Psoas muscle (tissue), 8 donors: Measurements from ENCODE around the gene VBP1. TPM values are rescaled to one million over a fixed set of nuclear protein-coding genes. Genes with fewer than 3 reads are reported as not detected.

Experiments used
- ATAC-seq, 4 donors: fragments of 200-7000 bp; cut with Tn5 transposase; one replicate each; pipeline ENCODE4 v1.9.1; 2020; ENCODE audit warnings: moderate library complexity in 3 of 4, mild to moderate bottlenecking in 2 of 4
- DNase-seq, 2 donors: peaks; one replicate each; pipeline ENCODE4 v3.0.0-alpha.2; 2020
- H3K27ac ChIP-seq: fragments of 200-600 bp; one replicate; pipeline ENCODE4 v1.8.0; 2022
- H3K27me3 ChIP-seq, 3 donors: fragments of 200-600 bp in 1 of 3; one replicate each; pipeline versions ENCODE4 v1.6.1 to v1.8.0; 2013 to 2022; ENCODE audit warnings: low read length in 2 of 3, mild to moderate bottlenecking in 2 of 3, moderate library complexity in 1 of 3; ENCODE audit not compliant: insufficient read depth in 3 of 3
- H3K36me3 ChIP-seq, 2 donors: fragments of 200-600 bp in 1 of 2; one replicate each; pipeline versions ENCODE4 v1.6.1 to v1.8.0; 2013 to 2022; ENCODE audit warnings: low read depth in 1 of 2, mild to moderate bottlenecking in 1 of 2, moderate library complexity in 1 of 2; ENCODE audit not compliant: insufficient read depth in 1 of 2
- H3K4me1 ChIP-seq: fragments of 200-600 bp; one replicate; pipeline ENCODE4 v1.8.0; 2022
- H3K4me3 ChIP-seq: fragments of 200-600 bp; one replicate; pipeline ENCODE4 v1.8.0; 2022; ENCODE audit warnings: mild to moderate bottlenecking
- H3K9me3 ChIP-seq: fragments of 200-600 bp; one replicate; pipeline ENCODE4 v1.8.0; 2022
- WGBS, 3 donors: extraction: QIAGEN DNeasy Blood & Tissue Kit; methylation state at CpG; one replicate each; pipeline versions ENCODE4 v1.1.6 to v1.1.7; 2013; 5-methylcytosine and 5-hydroxymethylcytosine counted together
- intact Hi-C, 2 donors: fragments of 100-400 bp; cut with DNase I; formaldehyde crosslinking; loops; one replicate each; pipeline versions ENCODE4 v1.11.0 to v1.14.2; 2022
- long read RNA-seq, 2 donors: library from polyadenylated mRNA; unstranded; transcript quantifications; one replicate each; pipeline ENCODE4 v2.0.0, GENCODE V29; 2021
- polyA plus RNA-seq, 3 donors: library from polyadenylated mRNA; stranded (reverse); fragments of 200-250 nt; gene quantifications; one replicate each; pipeline ENCODE4 v1.2.3, GENCODE V29; 2013
- total RNA-seq, 4 donors: library from RNA; stranded (reverse); fragmentation: NEBNext Ultra II Directional in 2 of 4; extraction: Animal tissue kit (Norgen Biotek cat#: 25700) in 2 of 4; gene quantifications; one replicate each; pipeline versions ENCODE4 v1.2.1 to v1.2.4, GENCODE V29; 2021 to 2023
- TF ChIP-seq, protein P1 (sequence below): fragments of 200-600 bp; IDR thresholded peaks from one replicate; pipeline ENCODE4 v1.8.0; 2022; ENCODE audit warnings: antibody characterized with exemption
- donor health status: healthy with polysubstance abuse.
- donor health status: DM: no; HTN: no; CAD: no; lungs with moderate emphysema.
- donor health status: Bipolar disorder and iron deficiency.
- donor health status: healthy.
- donor health status: DM: yes; HTN: yes; CAD: no.
- donor health status: DM: no; HTN: no; CAD: no.
- donor health status: DM: no; HTN: no; CAD: no.
- donor health status: DM: yes; HTN: yes; CAD: no.

Gene VBP1, protein sequence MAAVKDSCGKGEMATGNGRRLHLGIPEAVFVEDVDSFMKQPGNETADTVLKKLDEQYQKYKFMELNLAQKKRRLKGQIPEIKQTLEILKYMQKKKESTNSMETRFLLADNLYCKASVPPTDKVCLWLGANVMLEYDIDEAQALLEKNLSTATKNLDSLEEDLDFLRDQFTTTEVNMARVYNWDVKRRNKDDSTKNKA
- total RNA-seq, result 10 to 100 TPM; 57.4 to 69.9 (median 62.9) TPM
- polyA plus RNA-seq, result 10 to 100 TPM; 49.1 to 92.8 (median 54.8) TPM
- long read RNA-seq, donor 1, transcript VBP1-201 (6 exons, 1,686 nt), result major isoform, 41 of 45 reads
- long read RNA-seq, donor 1, partial matches to known transcripts, result 0 of 45 reads
- long read RNA-seq, donor 1, other reads (novel, unspliced or antisense), result 4 of 45 reads
- long read RNA-seq, donor 2, transcript VBP1-201 (6 exons, 1,686 nt), result major isoform, 99 of 106 reads
- long read RNA-seq, donor 2, partial matches to known transcripts, result 0 of 106 reads
- long read RNA-seq, donor 2, other reads (novel, unspliced or antisense), result 7 of 106 reads

DNA sequence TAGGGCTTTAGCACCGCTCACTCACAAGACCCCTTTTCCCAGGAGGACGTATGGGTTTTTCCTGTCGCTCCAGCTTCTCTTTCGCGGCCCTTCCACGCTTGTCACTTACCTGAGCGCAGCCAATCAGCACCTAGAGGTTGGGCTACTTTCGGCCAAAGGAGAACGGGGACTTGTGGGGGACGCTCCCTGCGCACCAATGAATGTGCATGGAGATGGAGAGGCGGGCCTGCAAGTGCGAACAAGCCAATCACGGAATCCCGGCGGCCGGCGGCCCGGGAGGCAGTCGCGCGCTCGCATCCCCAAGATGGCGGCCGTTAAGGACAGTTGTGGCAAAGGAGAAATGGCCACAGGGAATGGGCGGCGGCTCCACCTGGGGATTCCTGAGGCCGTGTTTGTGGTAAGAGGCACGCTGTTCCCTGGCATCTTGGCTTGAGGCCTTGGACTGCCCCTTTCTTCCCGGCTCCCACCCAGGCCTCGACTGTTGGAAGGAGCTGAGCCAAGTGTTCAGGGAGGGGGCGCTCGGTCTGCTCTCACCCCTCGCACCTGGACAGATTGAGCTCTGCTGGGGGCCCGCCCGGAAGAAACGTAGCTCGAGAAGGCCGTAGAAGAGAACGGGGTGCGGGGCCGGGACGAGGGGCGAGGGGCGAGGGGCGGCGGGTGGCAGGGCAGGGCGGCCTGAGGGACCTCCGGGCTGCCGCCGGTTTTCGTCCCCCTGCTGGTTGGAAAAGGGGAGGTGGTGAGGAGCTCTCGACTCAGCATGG lies at the start of gene VBP1:
VBP1 (plus strand) TSS at position 282 of the 761 bp plus-strand sequence; CDS start at position 305, 23 bp downstream.
- WGBS, 3 donors, result 0 to 35% (median 1%) methylated on average over 36 to 53 of the region's 53 CpGs
- no peaks in the 10 kb centered on the region for H3K4me1 ChIP-seq

DNA sequence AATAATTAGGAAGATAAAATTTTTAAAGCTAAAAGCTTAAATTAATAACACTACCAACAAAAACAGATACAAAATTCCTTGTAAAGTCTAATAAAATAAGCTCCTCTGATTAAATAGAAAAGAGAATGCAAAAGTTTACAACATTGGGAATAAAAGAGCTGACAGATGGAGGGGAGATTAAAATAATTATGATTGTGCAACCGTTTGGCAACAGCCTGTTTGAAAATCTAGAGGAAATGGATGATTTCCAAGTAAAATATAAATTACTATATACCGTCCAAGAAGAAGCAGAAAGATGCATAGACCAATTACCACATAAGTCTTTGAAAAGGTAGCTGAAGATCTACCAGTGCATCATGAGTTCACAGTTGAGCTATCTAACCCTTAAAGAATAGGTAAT lies 46.4 kb upstream of the VBP1 start:
- H3K27ac ChIP-seq, result no peak overlapping the region
- no peaks in the 10 kb centered on the region for H3K36me3 ChIP-seq
- no peak overlapping the region for H3K4me3 ChIP-seq
- no peaks in the 10 kb centered on the region for H3K9me3 ChIP-seq
- DNase-seq, result no peak
- H3K27me3 ChIP-seq, result no peaks in the 10 kb centered on the region
- WGBS, 3 donors, result 12 to 20% (median 19%) methylated on average over 2 of the region's 2 CpGs
- TF ChIP-seq, protein P1, sequence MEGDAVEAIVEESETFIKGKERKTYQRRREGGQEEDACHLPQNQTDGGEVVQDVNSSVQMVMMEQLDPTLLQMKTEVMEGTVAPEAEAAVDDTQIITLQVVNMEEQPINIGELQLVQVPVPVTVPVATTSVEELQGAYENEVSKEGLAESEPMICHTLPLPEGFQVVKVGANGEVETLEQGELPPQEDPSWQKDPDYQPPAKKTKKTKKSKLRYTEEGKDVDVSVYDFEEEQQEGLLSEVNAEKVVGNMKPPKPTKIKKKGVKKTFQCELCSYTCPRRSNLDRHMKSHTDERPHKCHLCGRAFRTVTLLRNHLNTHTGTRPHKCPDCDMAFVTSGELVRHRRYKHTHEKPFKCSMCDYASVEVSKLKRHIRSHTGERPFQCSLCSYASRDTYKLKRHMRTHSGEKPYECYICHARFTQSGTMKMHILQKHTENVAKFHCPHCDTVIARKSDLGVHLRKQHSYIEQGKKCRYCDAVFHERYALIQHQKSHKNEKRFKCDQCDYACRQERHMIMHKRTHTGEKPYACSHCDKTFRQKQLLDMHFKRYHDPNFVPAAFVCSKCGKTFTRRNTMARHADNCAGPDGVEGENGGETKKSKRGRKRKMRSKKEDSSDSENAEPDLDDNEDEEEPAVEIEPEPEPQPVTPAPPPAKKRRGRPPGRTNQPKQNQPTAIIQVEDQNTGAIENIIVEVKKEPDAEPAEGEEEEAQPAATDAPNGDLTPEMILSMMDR, result no peak
- intact Hi-C loops, result no loop called here
- H3K4me1 ChIP-seq, result no peaks in the 10 kb centered on the region
- ATAC-seq, result no peak

More for the DNA sequence above, at the start of gene VBP1:
- Histone ChIP-seq H3K4me3 (peak within 1 kb of the TSS; percentile 74), H3K27ac (peak within 1 kb of the TSS; percentile 84), H3K9me3 (no peaks in the 10 kb centered on the region), H3K36me3 (peaks cover 0 to 10% of the 10 kb centered on the region in 2 donors), H3K27me3 (no peaks in the 10 kb centered on the region)
- peak; percentile 89 to 95 for DNase-seq
- peak; percentile 98 to 99 (median 98) for ATAC-seq
- TF ChIP-seq, protein P1, result peak; percentile 29
- intact Hi-C loops, result no loop called here

DNA sequence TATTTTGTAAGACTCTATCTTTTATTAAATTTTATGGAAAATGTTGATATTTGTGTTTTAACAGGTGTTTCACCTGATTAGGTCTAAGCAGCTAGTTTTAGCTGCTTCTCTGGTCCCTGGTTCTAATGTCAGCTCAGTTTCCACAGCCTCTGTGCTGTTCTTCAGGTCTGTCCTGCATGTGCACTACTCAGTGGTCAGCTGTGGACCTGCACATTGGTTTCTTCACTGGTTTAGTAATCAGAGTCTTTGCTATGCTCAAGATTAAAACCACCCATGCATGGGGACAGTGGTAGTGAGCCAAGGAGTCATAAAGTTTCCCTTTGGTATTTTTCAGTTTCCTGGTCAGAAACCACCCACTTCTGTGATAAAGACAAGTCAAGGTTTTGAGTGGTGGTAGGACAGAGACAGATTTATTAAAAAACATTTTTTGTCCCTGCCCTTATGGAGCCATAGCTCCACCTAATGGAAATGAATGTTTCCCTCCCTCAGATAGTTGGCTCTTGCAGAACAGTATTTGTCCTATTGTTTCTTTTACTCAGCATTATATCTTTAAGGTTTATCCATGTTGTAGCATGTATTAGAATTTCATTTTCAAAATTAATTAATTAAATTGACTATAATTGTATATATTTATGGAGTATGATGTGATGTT lies 36.8 kb upstream of the VBP1 start:
- no peak for DNase-seq
- H3K9me3 ChIP-seq, result no peaks in the 10 kb centered on the region
- TF ChIP-seq, protein P1, result no peak
- ATAC-seq, result no peak
- intact Hi-C loops, result no loop called here
- H3K36me3 ChIP-seq, result no peaks in the 10 kb centered on the region
- H3K27me3 ChIP-seq, result no peaks in the 10 kb centered on the region
- no peak overlapping the region for H3K4me3 ChIP-seq
- no peak overlapping the region for H3K27ac ChIP-seq
- H3K4me1 ChIP-seq, result no peaks in the 10 kb centered on the region

DNA sequence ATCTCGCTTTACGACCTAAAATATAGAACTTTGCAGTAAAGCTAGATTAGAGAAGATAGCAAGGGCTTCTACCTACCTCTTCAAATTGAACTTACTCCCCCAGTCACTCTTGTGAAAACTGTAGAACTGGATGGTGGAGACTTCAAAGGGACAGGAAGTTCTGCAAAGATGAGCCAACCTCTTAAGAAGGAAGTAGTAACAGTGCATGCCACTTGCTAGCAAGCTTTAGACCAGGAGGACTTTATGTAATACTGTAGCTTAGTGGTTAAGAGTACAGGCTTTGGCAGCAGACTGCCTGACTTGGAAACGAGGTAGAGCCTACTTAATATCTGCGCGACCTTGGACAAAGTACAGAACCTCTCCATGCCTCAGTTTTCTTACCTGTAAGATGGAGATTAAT lies 27.5 kb upstream of the VBP1 start:
- H3K27ac ChIP-seq, result no peak overlapping the region
- H3K36me3 ChIP-seq, result no peaks in the 10 kb centered on the region
- H3K4me1 ChIP-seq, result no peaks in the 10 kb centered on the region
- peaks cover 9% of the 10 kb centered on the region for H3K9me3 ChIP-seq
- DNase-seq, result no peak
- H3K27me3 ChIP-seq, result no peaks in the 10 kb centered on the region
- TF ChIP-seq, protein P1, result no peak
- 64 to 71% methylated on average over 5 of the region's 5 CpGs; no CpG with 5 or more reads in 1 of the 3 donors for WGBS, 3 donors
- ATAC-seq, result no peak
- intact Hi-C loops, result no loop called here
- H3K4me3 ChIP-seq, result no peak overlapping the region
